WTC11 (cell line): ENCODE data around the gene ACBD7. TPM values are rescaled to one million over a fixed set of nuclear protein-coding genes. Genes with fewer than 3 reads are reported as not detected.

Source experiments
- ATAC-seq: fragments of 200-7000 bp; cut with Tn5 transposase; 2 replicates; pipeline ENCODE4 v1.10.0; 2021; ENCODE audit warnings: mild to moderate bottlenecking, moderate library complexity
- CTCF ChIA-PET: fragments of 300-600 bp; sonication (Branson Sonifier 250); formaldehyde crosslinking; loops from one replicate; lab custom pipeline; 2021; ENCODE audit warnings: antibody characterized with exemption; lab: Charles Lee
- POLR2A ChIA-PET: fragments of 350-600 bp; sonication (Branson Sonifier 250); formaldehyde crosslinking; loops from one replicate; lab custom pipeline; 2021; ENCODE audit warnings: antibody characterized with exemption; lab: Charles Lee
- DNase-seq: peaks from one replicate; pipeline ENCODE4 v3.0.0; 2021; ENCODE audit warnings: low spot score
- H3K27ac Mint-ChIP-seq: 2 replicates; pipeline ENCODE4 v1.8.0; 2021; ENCODE audit warnings: mixed read lengths
- H3K27me3 Mint-ChIP-seq: 2 replicates; pipeline ENCODE4 v1.8.0; 2021; ENCODE audit warnings: low read depth, mild to moderate bottlenecking, moderate library complexity, mixed read lengths
- H3K36me3 Mint-ChIP-seq: 2 replicates; pipeline ENCODE4 v1.8.0; 2021; ENCODE audit warnings: mixed read lengths
- H3K4me1 Mint-ChIP-seq: 2 replicates; pipeline ENCODE4 v1.8.0; 2022; ENCODE audit warnings: mixed read lengths
- H3K4me3 Mint-ChIP-seq: 2 replicates; pipeline ENCODE4 v1.8.0; 2021; ENCODE audit warnings: mild to moderate bottlenecking, moderate library complexity, mixed read lengths
- H3K9me3 Mint-ChIP-seq: 2 replicates; pipeline ENCODE4 v1.8.0; 2021; ENCODE audit warnings: mixed read lengths
- CBFB ChIP-seq: sonication (generic); formaldehyde crosslinking; IDR thresholded peaks from 2 replicates; pipeline ENCODE4 v1.8.1; 2022; ENCODE audit warnings: mild to moderate bottlenecking, low read depth, missing genetic modification reagents
- CREB1 ChIP-seq: sonication (generic); formaldehyde crosslinking; IDR thresholded peaks from 2 replicates; pipeline ENCODE4 v1.8.0; 2023; ENCODE audit warnings: mild to moderate bottlenecking, missing genetic modification reagents
- CTCF ChIP-seq: fragments of 200-600 bp; IDR thresholded peaks from 2 replicates; pipeline ENCODE4 v1.8.0; 2022; ENCODE audit warnings: antibody characterized with exemption
- E2F4 ChIP-seq: sonication (generic); formaldehyde crosslinking; IDR thresholded peaks from 2 replicates; pipeline ENCODE4 v1.8.1; 2022; ENCODE audit warnings: low read depth, mild to moderate bottlenecking, moderate library complexity, missing genetic modification reagents, borderline replicate concordance
- HMGA2 ChIP-seq: fragments of 250-450 bp; sonication (Bioruptor Pico); IDR thresholded peaks from 2 replicates; pipeline ENCODE4 v1.4.0; 2021; ENCODE audit warnings: mild to moderate bottlenecking, moderate library complexity
- IRF2 ChIP-seq: sonication (generic); formaldehyde crosslinking; IDR thresholded peaks from 2 replicates; pipeline ENCODE4 v1.8.0; 2022; ENCODE audit warnings: low read depth, missing genetic modification reagents, borderline replicate concordance
- NR2C2 ChIP-seq: sonication (generic); formaldehyde crosslinking; IDR thresholded peaks from 2 replicates; pipeline ENCODE4 v1.8.0; 2022; ENCODE audit warnings: mild to moderate bottlenecking, missing genetic modification reagents
- NR3C1 ChIP-seq: sonication (generic); formaldehyde crosslinking; conservative IDR thresholded peaks from 2 replicates; pipeline ENCODE4 v1.8.1; 2023; ENCODE audit warnings: low read depth, mild to moderate bottlenecking, missing genetic modification reagents
- PRDM15 ChIP-seq: sonication (generic); formaldehyde crosslinking; IDR thresholded peaks from 2 replicates; pipeline ENCODE4 v1.8.0; 2022; ENCODE audit warnings: missing genetic modification reagents
- SMAD3 ChIP-seq: sonication (generic); formaldehyde crosslinking; IDR thresholded peaks from 2 replicates; pipeline ENCODE4 v1.8.0; 2022; ENCODE audit warnings: missing genetic modification reagents, mild to moderate bottlenecking, borderline replicate concordance
- SOX15 ChIP-seq: fragments of 250-450 bp; sonication (Bioruptor Pico); IDR thresholded peaks from 2 replicates; pipeline ENCODE4 v1.9.0; 2021; ENCODE audit warnings: mild to moderate bottlenecking
- ZNF121 ChIP-seq: sonication (generic); formaldehyde crosslinking; IDR thresholded peaks from 2 replicates; pipeline ENCODE4 v1.8.0; 2023; ENCODE audit warnings: missing genetic modification reagents
- ZNF219 ChIP-seq: sonication (generic); formaldehyde crosslinking; IDR thresholded peaks from 2 replicates; pipeline ENCODE4 v1.8.0; 2023; ENCODE audit warnings: missing genetic modification reagents, mild to moderate bottlenecking, borderline replicate concordance
- ZNF281 ChIP-seq: sonication (generic); formaldehyde crosslinking; IDR thresholded peaks from 2 replicates; pipeline ENCODE4 v1.8.0; 2023; ENCODE audit warnings: mild to moderate bottlenecking, missing genetic modification reagents
- ZNF671 ChIP-seq: fragments of 250-450 bp; sonication (Bioruptor Pico); IDR thresholded peaks from 2 replicates; pipeline ENCODE4 v1.8.0; 2021; ENCODE audit warnings: mild to moderate bottlenecking
- total RNA-seq: library from RNA; stranded (reverse); gene quantifications from 3 replicates; pipeline ENCODE4 v1.2.3, GENCODE V29; 2021

The ACBD7 gene
- total RNA-seq, 1 experiment from 2014 or later = 10.0 TPM

- POLR2A ChIA-PET = no interaction called here
- Mint-ChIP-seq H3K27me3 (peaks cover 12% of the 10 kb centered on the region; the same call in 1 of the 2 replicates), H3K27ac (no peak overlapping the region), H3K4me1 (no peaks in the 10 kb centered on the region), H3K4me3 (no peak overlapping the region), H3K36me3 (peaks cover 24% of the 10 kb centered on the region), H3K9me3 (peaks cover 21% of the 10 kb centered on the region)
- CTCF ChIA-PET = interaction anchor here (0.7 kb wide), 1 partner anchor 244 kb away, joined by 3 read pairs; no protein-coding TSS in a partner anchor
- ATAC-seq (no peak), DNase-seq (no peak)
- no peak for TF ChIP-seq E2F4 (CRISPR knock-in tag)
- TF ChIP-seq ZNF219 (CRISPR knock-in tag) = no peak
- TF ChIP-seq SOX15 (CRISPR knock-in tag) = no peak
- no peak for TF ChIP-seq SMAD3 (CRISPR knock-in tag)
- TF ChIP-seq, all 79 proteins: peak for 0
These were observed 13.2 kb downstream of the ACBD7 start for GRCh38 chr10:15075421-15075820.

- H3K27me3 Mint-ChIP-seq = peaks cover 12% of the 10 kb centered on the region; the same call in 1 of the 2 replicates
- CTCF ChIA-PET = no interaction called here
- TF ChIP-seq NR2C2 (CRISPR knock-in tag) (no peak), CREB1 (CRISPR knock-in tag) (no peak), CBFB (no peak), HMGA2 (CRISPR knock-in tag) (no peak), ZNF121 (CRISPR knock-in tag) (no peak), ZNF671 (CRISPR knock-in tag) (no peak), PRDM15 (CRISPR knock-in tag) (no peak), CTCF (no peak), NR3C1 (no peak), ZNF281 (CRISPR knock-in tag) (no peak), IRF2 (no peak)
- TF ChIP-seq, all 79 proteins: peak for 0
- peaks cover 29% of the 10 kb centered on the region for H3K9me3 Mint-ChIP-seq
- ATAC-seq (no peak), DNase-seq (no peak)
- no peak overlapping the region for H3K27ac Mint-ChIP-seq
- no peaks in the 10 kb centered on the region for H3K4me1 Mint-ChIP-seq
- POLR2A ChIA-PET = no interaction called here
- H3K4me3 Mint-ChIP-seq = no peak overlapping the region
- peaks cover 24% of the 10 kb centered on the region for H3K36me3 Mint-ChIP-seq
These were observed 16.2 kb downstream of the ACBD7 start for GRCh38 chr10:15072358-15072757.
